H1 (cell line): ENCODE measurements around the gene TTC3. TPM values are rescaled to one million over a fixed set of nuclear protein-coding genes. Genes with fewer than 3 reads are reported as not detected.

ENCODE experiments used
- ATF2 ChIP-seq: IDR thresholded peaks from 2 replicates; pipeline ENCODE4 v1.6.1; 2012; ENCODE audit warnings: low read length, inconsistent platforms
- CTBP2 ChIP-seq: IDR thresholded peaks from 2 replicates; pipeline ENCODE4 v1.7.0; 2011; ENCODE audit warnings: borderline replicate concordance, mild to moderate bottlenecking, moderate library complexity, mixed read lengths, low read length; ENCODE audit not compliant: insufficient read depth, insufficient read length
- polyA plus RNA-seq, 7 experiments: library from polyadenylated mRNA; depleted of rRNA in 3 of 7; stranded (reverse) in 5 of 7; unstranded in 2 of 7; fragments of >200 nt in 5 of 7; fragments of 200-250 nt in 2 of 7; gene quantifications; 1 replicate in 5 of 7; 2 replicates in 1 of 7; 4 replicates in 1 of 7; pipeline versions ENCODE4 v1.2.1 to v1.2.3, GENCODE V29; 2011 to 2013; ENCODE audit warnings: missing spikeins in 2 of 7, mixed read lengths in 2 of 7
- total RNA-seq: library from RNA; stranded (reverse); fragmentation: NEBNext Ultra II Directional; extraction: Animal tissue kit (Norgen Biotek cat#: 25700); gene quantifications from 2 replicates; pipeline ENCODE4 v1.2.1, GENCODE V29; 2021

TTC3 gene
- total and polyA plus RNA-seq, 2 of the 8 experiments (the other 6 are each of a cell fraction or from before 2014, with no cell fraction given): 11.0 to 36.2 TPM

- TF ChIP-seq ATF2: no peak
- no peak for TF ChIP-seq CTBP2
Measured at GRCh38 chr21:37079211-37079824, 6.3 kb downstream of the TTC3 start (continued).
